Neural crest cell (in vitro differentiated cells): ENCODE results near the gene GGTLC1. TPM values are rescaled to one million over a fixed set of nuclear protein-coding genes. Genes with fewer than 3 reads are reported as not detected.

Experiments used
- DNase-seq: peaks from one replicate; pipeline ENCODE4 v3.0.0; 2021; ENCODE audit warnings: low read depth, mixed read lengths, low spot score
- H3K27ac Mint-ChIP-seq: one replicate; pipeline ENCODE4 v1.8.0; 2021; ENCODE audit warnings: mild to moderate bottlenecking, mixed read lengths; ENCODE audit not compliant: unreplicated experiment
- H3K27me3 Mint-ChIP-seq: 2 replicates; pipeline ENCODE4 v1.8.0; 2021; ENCODE audit warnings: low read depth, mild to moderate bottlenecking, mixed read lengths
- H3K36me3 Mint-ChIP-seq: 2 replicates; pipeline ENCODE4 v1.8.0; 2021; ENCODE audit warnings: low read depth, mild to moderate bottlenecking, mixed read lengths
- H3K4me1 Mint-ChIP-seq: 2 replicates; pipeline ENCODE4 v1.8.0; 2021; ENCODE audit warnings: mixed read lengths
- H3K4me3 Mint-ChIP-seq: one replicate; pipeline ENCODE4 v1.8.0; 2021; ENCODE audit warnings: mild to moderate bottlenecking, mixed read lengths
- H3K9me3 Mint-ChIP-seq: 2 replicates; pipeline ENCODE4 v1.8.0; 2021; ENCODE audit warnings: mixed read lengths
- CTCF ChIP-seq: fragments of 200-600 bp; sonication (generic); conservative IDR thresholded peaks from 2 replicates; pipeline ENCODE4 v1.5.0; 2021; ENCODE audit warnings: antibody characterized with exemption, mild to moderate bottlenecking
- total RNA-seq: library from RNA; stranded (reverse); gene quantifications from 2 replicates; pipeline ENCODE4 v1.2.1, GENCODE V29; 2021

GGTLC1 gene
- total RNA-seq, 1 donor from 2014 or later, result not detected

GRCh38 chr20:23966298-23966697 is 22.3 kb downstream of the GGTLC1 start:
- H3K9me3 Mint-ChIP-seq, result peaks cover 16% of the 10 kb centered on the region
- peaks cover 8% of the 10 kb centered on the region for H3K27me3 Mint-ChIP-seq
- no peak overlapping the region for H3K4me3 Mint-ChIP-seq
- no peak overlapping the region for H3K27ac Mint-ChIP-seq
- no peak for TF ChIP-seq CTCF
- no peaks in the 10 kb centered on the region for H3K4me1 Mint-ChIP-seq
- peaks cover 10% of the 10 kb centered on the region for H3K36me3 Mint-ChIP-seq
- DNase-seq, result no peak

GRCh38 chr20:23963941-23964340 is 24.6 kb downstream of the GGTLC1 start:
- H3K36me3 Mint-ChIP-seq, result peaks cover 15% of the 10 kb centered on the region
- H3K9me3 Mint-ChIP-seq, result peaks cover 21% of the 10 kb centered on the region
- peaks cover 10% of the 10 kb centered on the region for H3K4me1 Mint-ChIP-seq
- H3K27ac Mint-ChIP-seq, result no peak overlapping the region
- no peak for DNase-seq
- H3K27me3 Mint-ChIP-seq, result peaks cover 8% of the 10 kb centered on the region
- H3K4me3 Mint-ChIP-seq, result no peak overlapping the region
- no peak for TF ChIP-seq CTCF

GRCh38 chr20:23962272-23962671 is 26.3 kb downstream of the GGTLC1 start:
- H3K27ac Mint-ChIP-seq, result no peak overlapping the region
- no peak overlapping the region for H3K4me3 Mint-ChIP-seq
- peaks cover 18% of the 10 kb centered on the region for H3K4me1 Mint-ChIP-seq
- peaks cover 11% of the 10 kb centered on the region for H3K36me3 Mint-ChIP-seq
- DNase-seq, result no peak
- peaks cover 18% of the 10 kb centered on the region for H3K9me3 Mint-ChIP-seq
- TF ChIP-seq CTCF, result no peak
- H3K27me3 Mint-ChIP-seq, result no peaks in the 10 kb centered on the region

GRCh38 chr20:23959054-23959453 is 29.5 kb downstream of the GGTLC1 start:
- Mint-ChIP-seq H3K27ac (no peak overlapping the region), H3K36me3 (peaks cover 10% of the 10 kb centered on the region), H3K9me3 (peaks cover 12% of the 10 kb centered on the region), H3K4me3 (no peak overlapping the region), H3K27me3 (no peaks in the 10 kb centered on the region), H3K4me1 (peaks cover 34% of the 10 kb centered on the region)
- no peak for TF ChIP-seq CTCF
- DNase-seq, result no peak

- Mint-ChIP-seq H3K36me3 (peaks cover 2% of the 10 kb centered on the region), H3K9me3 (peaks cover 3% of the 10 kb centered on the region), H3K4me1 (peaks cover 34% of the 10 kb centered on the region), H3K27me3 (peaks cover 3% of the 10 kb centered on the region), H3K4me3 (no peak overlapping the region), H3K27ac (no peak overlapping the region)
- no peak for TF ChIP-seq CTCF
- DNase-seq, result no peak
Measured at GRCh38 chr20:23955896-23956295, 32.7 kb downstream of the GGTLC1 start.
